ENCODE data around the gene DHDDS. TPM values are rescaled to one million over a fixed set of nuclear protein-coding genes. Genes with fewer than 3 reads are reported as not detected.

Gene DHDDS
- total RNA-seq, 2 donors from 2014 or later = 38.6 to 59.4 TPM

GRCh38 chr1:26452459-26453183, 20.5 kb downstream of the DHDDS start:
- no peak for TF ChIP-seq CTCF (IDR thresholded peaks at IDR 0.05)
- no peaks in the 10 kb centered on the region for H3K4me1 ChIP-seq (ENCODE audit: control insufficient read depth in 1 of 2, low read depth in 2 of 2)

GRCh38 chr1:26459148-26459547, 27.0 kb downstream of the DHDDS start:
- peaks cover 35% of the 10 kb centered on the region for H3K36me3 ChIP-seq
- H3K9me3 ChIP-seq = no peaks in the 10 kb centered on the region
- no peak for ATAC-seq (ENCODE audit: insufficient number of reproducible peaks, low FRiP score, low read depth)
- H3K27ac ChIP-seq = no peak overlapping the region
- no peak for TF ChIP-seq CTCF (IDR thresholded peaks at IDR 0.05)
- no peaks in the 10 kb centered on the region for H3K4me1 ChIP-seq (ENCODE audit: control insufficient read depth in 1 of 2, low read depth in 2 of 2)
- no peak overlapping the region for H3K4me3 ChIP-seq
- DNase-seq (ENCODE audit: low spot score) = no peak
- H3K27me3 ChIP-seq (replicated peaks; ENCODE audit: insufficient read depth) = no peaks in the 10 kb centered on the region

More at GRCh38 chr1:26452459-26453183, 20.5 kb downstream of the DHDDS start:
- ATAC-seq (ENCODE audit: insufficient number of reproducible peaks, low FRiP score, low read depth) = no peak
- Histone ChIP-seq H3K36me3 (peaks cover 16% of the 10 kb centered on the region), H3K27ac (no peak overlapping the region), H3K4me3 (no peak overlapping the region), H3K27me3 (replicated peaks; ENCODE audit: insufficient read depth) (no peaks in the 10 kb centered on the region), H3K9me3 (no peaks in the 10 kb centered on the region)
- no peak for DNase-seq (ENCODE audit: low spot score)

GRCh38 chr1:26459573-26460031, 27.5 kb downstream of the DHDDS start:
- peaks cover 39% of the 10 kb centered on the region for H3K36me3 ChIP-seq
- TF ChIP-seq CTCF (IDR thresholded peaks at IDR 0.05) = no peak
- no peak for ATAC-seq (ENCODE audit: insufficient number of reproducible peaks, low FRiP score, low read depth)
- DNase-seq (ENCODE audit: low spot score) = no peak
- H3K27ac ChIP-seq = no peak overlapping the region
- no peaks in the 10 kb centered on the region for H3K27me3 ChIP-seq (replicated peaks; ENCODE audit: insufficient read depth)
- no peaks in the 10 kb centered on the region for H3K4me1 ChIP-seq (ENCODE audit: control insufficient read depth in 1 of 2, low read depth in 2 of 2)
- H3K4me3 ChIP-seq = no peak overlapping the region
- no peaks in the 10 kb centered on the region for H3K9me3 ChIP-seq

GRCh38 chr1:26468911-26469310, 36.8 kb downstream of the DHDDS start:
- ATAC-seq (ENCODE audit: insufficient number of reproducible peaks, low FRiP score, low read depth) (no peak), DNase-seq (ENCODE audit: low spot score) (no peak)
- no peak for TF ChIP-seq CTCF (IDR thresholded peaks at IDR 0.05)
- Histone ChIP-seq H3K27me3 (replicated peaks; ENCODE audit: insufficient read depth) (no peaks in the 10 kb centered on the region), H3K27ac (no peak overlapping the region), H3K4me1 (ENCODE audit: control insufficient read depth in 1 of 2, low read depth in 2 of 2) (peaks cover 20 to 22% of the 10 kb centered on the region in 2 donors), H3K9me3 (no peaks in the 10 kb centered on the region), H3K36me3 (peaks cover 37% of the 10 kb centered on the region), H3K4me3 (no peak overlapping the region)

GRCh38 chr1:26469558-26469957, 37.4 kb downstream of the DHDDS start:
- no peak overlapping the region for H3K4me3 ChIP-seq
- no peak for DNase-seq (ENCODE audit: low spot score)
- ATAC-seq (ENCODE audit: insufficient number of reproducible peaks, low FRiP score, low read depth) = no peak
- peaks cover 40% of the 10 kb centered on the region for H3K36me3 ChIP-seq
- no peaks in the 10 kb centered on the region for H3K9me3 ChIP-seq
- H3K27me3 ChIP-seq (replicated peaks; ENCODE audit: insufficient read depth) = no peaks in the 10 kb centered on the region
- no peak overlapping the region for H3K27ac ChIP-seq
- H3K4me1 ChIP-seq (ENCODE audit: control insufficient read depth in 1 of 2, low read depth in 2 of 2) = peaks cover 23 to 29% of the 10 kb centered on the region in 2 donors
- TF ChIP-seq CTCF (IDR thresholded peaks at IDR 0.05) = no peak
